Transverse colon (tissue), 4 donors: ENCODE results near the gene RC3H1. TPM values are rescaled to one million over a fixed set of nuclear protein-coding genes. Genes with fewer than 3 reads are reported as not detected.

Experiments
- DNase-seq: peaks from one replicate; pipeline ENCODE4 v3.0.0-alpha.2; 2019
- H3K27ac ChIP-seq, 4 donors: fragments of 200-600 bp; sonication (generic); 2 replicates each; pipeline ENCODE4 v1.5.1; 2016 to 2018; ENCODE audit warnings: inconsistent platforms in 4 of 4
- H3K27me3 ChIP-seq: fragments of 200-600 bp; sonication (generic); 2 replicates; pipeline ENCODE4 v1.5.1; 2017; ENCODE audit warnings: inconsistent platforms
- H3K36me3 ChIP-seq, 4 donors: fragments of 200-600 bp; sonication (generic); 2 replicates each; pipeline ENCODE4 v1.5.1; 2017 to 2019; ENCODE audit warnings: inconsistent platforms in 4 of 4
- H3K4me1 ChIP-seq, 4 donors: fragments of 200-600 bp; sonication (generic); 2 replicates each; pipeline ENCODE4 v1.5.1; 2017 to 2020; ENCODE audit warnings: inconsistent platforms in 4 of 4
- H3K4me3 ChIP-seq, 4 donors: fragments of 200-600 bp; sonication (generic); 1 replicate in 1 of 4; 2 replicates in 3 of 4; pipeline versions ENCODE4 v1.5.1 to v1.6.1; 2017 to 2019; ENCODE audit warnings: inconsistent platforms in 4 of 4
- H3K9me3 ChIP-seq, 2 donors: fragments of 200-600 bp; sonication (generic); 2 replicates each; pipeline ENCODE4 v1.5.1; 2017 to 2019; ENCODE audit warnings: inconsistent platforms in 2 of 2
- EP300 ChIP-seq: sonication (generic); formaldehyde crosslinking; IDR thresholded peaks from one replicate; pipeline ENCODE4 v1.6.1; 2017; ENCODE audit warnings: antibody characterized with exemption, low read depth
- POLR2A ChIP-seq: fragments of 450-650 bp; IDR thresholded peaks from one replicate; pipeline ENCODE4 v1.6.1; 2016; ENCODE audit warnings: antibody characterized with exemption, mild to moderate bottlenecking, moderate library complexity
- POLR2AphosphoS5 ChIP-seq, 3 donors: sonication (generic); formaldehyde crosslinking; IDR thresholded peaks; one replicate each; pipeline ENCODE4 v1.6.1; 2016; ENCODE audit warnings: antibody characterized with exemption in 3 of 3
- WGBS, 2 donors: methylation state at CpG; one replicate each; pipeline ENCODE4 v1.1.5; 2018; ENCODE audit warnings: low coverage in 1 of 2; 5-methylcytosine and 5-hydroxymethylcytosine counted together
- in situ Hi-C, 4 donors: fragments of 200-750 bp; cut with MboI; loops; one replicate each; pipeline versions ENCODE4 v1.15.0 to v1.15.1; 2017; ENCODE audit warnings: low sequenced_read_pairs in 3 of 4, low pct_ligation_motif_present in 1 of 4, low pct_unique_long_range_greater_than_20kb in 1 of 4
- intact Hi-C: fragments of 100-400 bp; cut with DNase I; formaldehyde crosslinking; loops from one replicate; pipeline ENCODE4 v1.15.1; 2023; ENCODE audit warnings: low total_unique reads
- total RNA-seq, 4 donors: library from RNA; depleted of rRNA; stranded (reverse); fragments of >200 nt; gene quantifications; one replicate each; pipeline ENCODE4 v1.1.0, GENCODE V29; 2016
- TF ChIP-seq, protein P1 (sequence below), 5 experiments: fragments of 200-600 bp in 3 of 5; fragments of 450-650 bp in 2 of 5; sonication (generic) in 3 of 5; IDR thresholded peaks; 1 replicate in 2 of 5; 2 replicates in 3 of 5; pipeline ENCODE4 v1.5.1; 2016 to 2017; ENCODE audit warnings: antibody characterized with exemption in 5 of 5, inconsistent platforms in 3 of 5, mild to moderate bottlenecking in 2 of 5, moderate library complexity in 1 of 5

The RC3H1 gene
- total RNA-seq, 4 donors from 2014 or later = 17.9 to 37.9 (median 33.1) TPM

GRCh38 chr1:174013864-174014418, 8.2 kb downstream of the RC3H1 start:
- TF ChIP-seq, protein P1, sequence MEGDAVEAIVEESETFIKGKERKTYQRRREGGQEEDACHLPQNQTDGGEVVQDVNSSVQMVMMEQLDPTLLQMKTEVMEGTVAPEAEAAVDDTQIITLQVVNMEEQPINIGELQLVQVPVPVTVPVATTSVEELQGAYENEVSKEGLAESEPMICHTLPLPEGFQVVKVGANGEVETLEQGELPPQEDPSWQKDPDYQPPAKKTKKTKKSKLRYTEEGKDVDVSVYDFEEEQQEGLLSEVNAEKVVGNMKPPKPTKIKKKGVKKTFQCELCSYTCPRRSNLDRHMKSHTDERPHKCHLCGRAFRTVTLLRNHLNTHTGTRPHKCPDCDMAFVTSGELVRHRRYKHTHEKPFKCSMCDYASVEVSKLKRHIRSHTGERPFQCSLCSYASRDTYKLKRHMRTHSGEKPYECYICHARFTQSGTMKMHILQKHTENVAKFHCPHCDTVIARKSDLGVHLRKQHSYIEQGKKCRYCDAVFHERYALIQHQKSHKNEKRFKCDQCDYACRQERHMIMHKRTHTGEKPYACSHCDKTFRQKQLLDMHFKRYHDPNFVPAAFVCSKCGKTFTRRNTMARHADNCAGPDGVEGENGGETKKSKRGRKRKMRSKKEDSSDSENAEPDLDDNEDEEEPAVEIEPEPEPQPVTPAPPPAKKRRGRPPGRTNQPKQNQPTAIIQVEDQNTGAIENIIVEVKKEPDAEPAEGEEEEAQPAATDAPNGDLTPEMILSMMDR (IDR thresholded peaks at IDR 0.05) = no peak
- TF ChIP-seq POLR2AphosphoS5 (IDR thresholded peaks at IDR 0.05) (no peak), POLR2A (no peak), EP300 (no peak)
- Histone ChIP-seq H3K36me3 (no peaks in the 10 kb centered on the region), H3K4me3 (no peak overlapping the region), H3K4me1 (peaks cover 21 to 69% (median 31%) of the 10 kb centered on the region in 4 donors), H3K9me3 (no peaks in the 10 kb centered on the region), H3K27ac (no peak overlapping the region), H3K27me3 (no peaks in the 10 kb centered on the region)
- no peak for DNase-seq
- in situ Hi-C loops (loop anchor here in 1 of 4 donors (25.0 kb wide), 1 partner anchor 198 kb away; no protein-coding TSS in a partner anchor), intact Hi-C loops (no loop called here)
- WGBS, 2 donors = 72 to 92% methylated on average over 3 of the region's 3 CpGs

GRCh38 chr1:174008979-174009378, 13.2 kb downstream of the RC3H1 start:
- Histone ChIP-seq H3K36me3 (no peaks in the 10 kb centered on the region), H3K9me3 (no peaks in the 10 kb centered on the region), H3K4me3 (no peak overlapping the region), H3K4me1 (peaks cover 8 to 48% (median 16%) of the 10 kb centered on the region in 4 donors), H3K27me3 (no peaks in the 10 kb centered on the region), H3K27ac (no peak overlapping the region)
- in situ Hi-C loops (loop anchor here in 1 of 4 donors (25.0 kb wide), 1 partner anchor 203 kb away; no protein-coding TSS in a partner anchor), intact Hi-C loops (no loop called here)
- TF ChIP-seq EP300 (no peak), POLR2AphosphoS5 (IDR thresholded peaks at IDR 0.05) (no peak), POLR2A (no peak)
- TF ChIP-seq, protein P1 (IDR thresholded peaks at IDR 0.05) = no peak
- WGBS, 2 donors = 43 to 50% methylated on average over 1 of the region's 1 CpG
- DNase-seq = no peak

DNA sequence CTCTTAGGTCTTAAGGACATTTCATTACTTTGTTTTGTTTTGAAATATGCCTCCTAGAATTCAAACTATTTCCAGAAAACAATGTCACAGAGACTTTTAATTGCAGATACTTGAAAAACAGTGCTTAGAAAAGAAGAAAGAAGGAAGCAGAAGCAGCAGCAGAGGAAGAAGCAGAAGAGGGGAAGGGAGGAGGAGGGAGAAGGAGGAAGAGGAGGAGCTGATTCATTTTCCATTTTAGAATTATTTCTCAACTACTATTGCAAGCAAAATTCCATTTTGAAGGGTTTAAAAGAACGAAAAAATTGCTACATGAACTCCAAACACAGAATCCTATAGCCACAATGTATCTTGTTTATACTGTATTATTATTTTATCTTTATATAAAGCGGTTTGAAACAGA, 13.9 kb downstream of the RC3H1 start:
- H3K9me3 ChIP-seq = no peaks in the 10 kb centered on the region
- in situ Hi-C loops (loop anchor here in 1 of 4 donors (25.0 kb wide), 1 partner anchor 204 kb away; no protein-coding TSS in a partner anchor), intact Hi-C loops (no loop called here)
- DNase-seq = no peak
- H3K36me3 ChIP-seq = no peaks in the 10 kb centered on the region
- H3K27me3 ChIP-seq = no peaks in the 10 kb centered on the region
- peaks cover 8 to 47% (median 16%) of the 10 kb centered on the region in 4 donors for H3K4me1 ChIP-seq
- no peak overlapping the region for H3K4me3 ChIP-seq
- no peak for TF ChIP-seq EP300
- no peak for TF ChIP-seq POLR2A
- TF ChIP-seq, protein P1 (IDR thresholded peaks at IDR 0.05) = no peak
- no peak for TF ChIP-seq POLR2AphosphoS5 (IDR thresholded peaks at IDR 0.05)
- WGBS, 2 donors = 88 to 89% methylated on average over 2 of the region's 2 CpGs
- no peak overlapping the region for H3K27ac ChIP-seq

DNA sequence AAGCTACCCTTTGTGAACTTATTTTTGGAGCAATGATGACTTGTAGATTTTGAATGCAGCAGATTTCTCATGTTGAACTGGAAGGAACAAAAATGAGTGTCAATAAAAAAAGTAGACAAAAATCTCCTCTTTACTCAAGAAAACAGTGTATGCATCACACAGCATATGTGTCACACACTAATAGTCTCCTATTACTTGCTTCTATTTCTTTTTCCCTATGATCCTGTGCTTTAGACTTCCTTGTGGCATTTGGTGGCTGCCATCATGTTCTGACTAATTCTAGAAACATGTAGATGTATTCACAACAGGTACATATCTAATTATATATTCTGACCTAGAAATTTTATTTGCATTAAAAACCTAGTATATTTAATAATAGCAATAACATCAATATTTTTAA, 14.3 kb downstream of the RC3H1 start:
- Histone ChIP-seq H3K4me3 (no peak overlapping the region), H3K4me1 (peaks cover 8 to 43% (median 17%) of the 10 kb centered on the region in 4 donors)

More for the DNA sequence above, 14.3 kb downstream of the RC3H1 start:
- TF ChIP-seq POLR2AphosphoS5 (IDR thresholded peaks at IDR 0.05) = no peak
- TF ChIP-seq EP300 = no peak
- TF ChIP-seq POLR2A = no peak
- TF ChIP-seq, protein P1 (IDR thresholded peaks at IDR 0.05) = no peak
- Histone ChIP-seq H3K9me3 (no peaks in the 10 kb centered on the region), H3K27ac (no peak overlapping the region), H3K27me3 (no peaks in the 10 kb centered on the region), H3K36me3 (no peaks in the 10 kb centered on the region)
- intact Hi-C loops (no loop called here), in situ Hi-C loops (loop anchor here in 1 of 4 donors (25.0 kb wide), 1 partner anchor 204 kb away; no protein-coding TSS in a partner anchor)
- DNase-seq = no peak
